ENCODE results near the gene MTA2. TPM values are rescaled to one million over a fixed set of nuclear protein-coding genes. Genes with fewer than 3 reads are reported as not detected.
A peak's percentile ranks its signal among the peaks of the same experiment; 100 is the strongest.
"Not testable (repeated sequence)": the region's sequence is repeated elsewhere in the genome, so short reads cannot be mapped to it uniquely, and the experiment has no call there.

The MTA2 gene
- total RNA-seq, 1 donor from 2014 or later: 63.7 TPM

DNA sequence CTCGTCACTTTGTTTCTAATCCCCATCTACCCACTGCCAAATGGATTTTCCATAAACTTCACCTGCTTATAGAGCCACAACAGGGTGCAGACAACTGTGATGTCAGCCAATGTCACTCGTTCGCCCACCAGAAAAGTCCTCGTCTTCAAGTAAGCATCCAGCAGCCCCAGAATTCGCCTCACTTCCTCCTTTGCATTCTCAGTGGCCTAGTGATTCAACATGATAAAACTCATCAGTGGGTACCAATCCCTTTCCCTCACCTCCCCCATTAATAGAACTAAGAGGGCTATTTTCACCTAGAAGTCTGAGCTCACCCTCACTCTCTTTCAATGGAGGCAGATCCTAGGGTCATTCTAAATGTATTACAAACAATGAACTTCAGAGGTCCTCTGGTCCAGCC, 30.8 kb downstream of the MTA2 start:
- peaks cover 40 to 48% (median 44%) of the 10 kb centered on the region in 3 donors for H3K36me3 ChIP-seq (ENCODE audit: control insufficient read depth in 3 of 3, insufficient read depth in 3 of 3, low read length in 3 of 3)
- peaks cover 53 to 62% (median 54%) of the 10 kb centered on the region in 3 donors for H3K4me1 ChIP-seq (ENCODE audit: control insufficient read depth in 3 of 3, insufficient read depth in 3 of 3, low read length in 3 of 3)
- H3K4me3 ChIP-seq (ENCODE audit: low read length in 3 of 3); H3K9me3 ChIP-seq (ENCODE audit: control insufficient read depth in 3 of 3, low read length in 3 of 3); H3K27me3 ChIP-seq (ENCODE audit: control insufficient read depth in 3 of 3, insufficient read depth in 3 of 3, low read length in 3 of 3): not testable (repeated sequence)
- peak overlapping the region; percentile 68 for H3K27ac ChIP-seq (ENCODE audit: low read depth, low read length)
- peak overlapping the region in 1 of 3 donors; percentile 97 for H3K9ac ChIP-seq (ENCODE audit: low read depth in 1 of 3, low read length in 3 of 3)

GRCh38 chr11:62569611-62570010, 32.1 kb downstream of the MTA2 start:
- Histone ChIP-seq H3K9ac (ENCODE audit: low read depth in 1 of 3, low read length in 3 of 3) (no peak overlapping the region), H3K9me3 (ENCODE audit: control insufficient read depth in 3 of 3, low read length in 3 of 3) (no peaks in the 10 kb centered on the region), H3K4me3 (ENCODE audit: low read length in 3 of 3) (no peak overlapping the region), H3K36me3 (ENCODE audit: control insufficient read depth in 3 of 3, insufficient read depth in 3 of 3, low read length in 3 of 3) (peaks cover 47 to 52% (median 51%) of the 10 kb centered on the region in 3 donors), H3K4me1 (ENCODE audit: control insufficient read depth in 3 of 3, insufficient read depth in 3 of 3, low read length in 3 of 3) (peaks cover 40 to 49% (median 41%) of the 10 kb centered on the region in 3 donors), H3K27me3 (ENCODE audit: control insufficient read depth in 3 of 3, insufficient read depth in 3 of 3, low read length in 3 of 3) (no peaks in the 10 kb centered on the region), H3K27ac (ENCODE audit: low read depth, low read length) (peak overlapping the region; percentile 68)

GRCh38 chr11:62567018-62567633, 34.5 kb downstream of the MTA2 start:
- Histone ChIP-seq H3K36me3 (ENCODE audit: control insufficient read depth in 3 of 3, insufficient read depth in 3 of 3, low read length in 3 of 3) (peaks cover 53 to 55% (median 55%) of the 10 kb centered on the region in 3 donors), H3K9ac (ENCODE audit: low read depth in 1 of 3, low read length in 3 of 3) (no peak overlapping the region), H3K4me1 (ENCODE audit: control insufficient read depth in 3 of 3, insufficient read depth in 3 of 3, low read length in 3 of 3) (peaks cover 26 to 33% (median 29%) of the 10 kb centered on the region in 3 donors), H3K27ac (ENCODE audit: low read depth, low read length) (no peak overlapping the region), H3K9me3 (ENCODE audit: control insufficient read depth in 3 of 3, low read length in 3 of 3) (no peaks in the 10 kb centered on the region), H3K27me3 (ENCODE audit: control insufficient read depth in 3 of 3, insufficient read depth in 3 of 3, low read length in 3 of 3) (no peaks in the 10 kb centered on the region), H3K4me3 (ENCODE audit: low read length in 3 of 3) (no peak overlapping the region)

DNA sequence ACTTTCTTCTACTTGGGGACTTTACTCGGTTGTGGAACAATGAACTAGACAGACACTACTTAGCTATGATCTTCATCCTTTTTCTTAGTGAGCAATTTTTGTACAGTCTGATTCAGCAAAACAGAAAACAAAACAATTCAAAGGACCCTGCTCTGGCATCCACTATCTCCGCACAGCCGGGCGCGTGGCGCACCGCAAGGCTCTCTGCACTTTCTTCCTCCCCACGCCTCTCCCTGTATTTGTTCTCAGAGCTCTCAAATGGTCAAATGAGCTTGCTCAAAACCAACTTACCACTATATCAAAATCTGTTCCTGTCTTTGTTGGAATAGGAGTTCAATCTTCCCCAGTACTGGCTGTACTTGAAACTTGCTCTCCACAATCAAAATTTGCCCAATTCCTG, 35.4 kb downstream of the MTA2 start:
- H3K27ac ChIP-seq (ENCODE audit: low read depth, low read length): no peak overlapping the region
- H3K36me3 ChIP-seq (ENCODE audit: control insufficient read depth in 3 of 3, insufficient read depth in 3 of 3, low read length in 3 of 3): peaks cover 44 to 49% (median 46%) of the 10 kb centered on the region in 3 donors
- H3K4me1 ChIP-seq (ENCODE audit: control insufficient read depth in 3 of 3, insufficient read depth in 3 of 3, low read length in 3 of 3): peaks cover 17 to 29% (median 22%) of the 10 kb centered on the region in 3 donors
- H3K9me3 ChIP-seq (ENCODE audit: control insufficient read depth in 3 of 3, low read length in 3 of 3): no peaks in the 10 kb centered on the region
- no peak overlapping the region for H3K4me3 ChIP-seq (ENCODE audit: low read length in 3 of 3)
- no peaks in the 10 kb centered on the region for H3K27me3 ChIP-seq (ENCODE audit: control insufficient read depth in 3 of 3, insufficient read depth in 3 of 3, low read length in 3 of 3)
- no peak overlapping the region for H3K9ac ChIP-seq (ENCODE audit: low read depth in 1 of 3, low read length in 3 of 3)

DNA sequence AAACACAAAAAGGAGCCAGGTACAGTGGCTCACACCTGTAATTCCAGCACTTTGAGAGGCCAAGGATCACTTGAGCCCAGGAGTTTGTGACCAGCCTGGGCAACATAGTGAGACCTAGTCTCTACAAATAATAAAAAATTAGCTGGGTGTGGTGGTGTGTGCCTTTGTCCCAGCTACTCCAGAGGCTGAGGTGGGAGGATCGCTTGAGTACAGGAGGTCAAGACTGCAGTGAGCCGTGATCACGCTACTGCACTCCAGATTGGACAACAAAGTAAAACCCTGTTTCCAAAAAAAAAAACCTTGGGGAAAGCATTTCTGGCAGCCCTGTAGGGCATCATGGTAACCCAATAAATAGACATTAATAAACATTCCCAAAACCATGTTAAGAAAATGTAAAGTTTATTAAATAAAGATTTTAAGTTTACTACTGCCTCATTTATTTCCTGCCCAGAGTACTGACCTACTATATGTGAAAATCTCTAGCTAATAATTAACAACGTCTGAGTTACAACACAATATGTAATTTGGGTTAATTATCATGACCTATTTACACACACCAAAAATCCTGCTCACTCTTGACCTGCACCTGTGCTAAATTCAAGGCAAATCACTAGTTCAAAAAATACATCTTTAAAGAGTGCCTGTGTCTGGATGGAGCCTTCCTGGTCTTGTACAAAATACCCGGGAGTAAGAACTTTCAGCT, 36.4 kb downstream of the MTA2 start:
- H3K27me3 ChIP-seq (ENCODE audit: control insufficient read depth in 3 of 3, insufficient read depth in 3 of 3, low read length in 3 of 3): no peaks in the 10 kb centered on the region
- no peak overlapping the region for H3K4me3 ChIP-seq (ENCODE audit: low read length in 3 of 3)
- H3K9ac ChIP-seq (ENCODE audit: low read depth in 1 of 3, low read length in 3 of 3): no peak overlapping the region
- peaks cover 21 to 30% (median 24%) of the 10 kb centered on the region in 3 donors for H3K4me1 ChIP-seq (ENCODE audit: control insufficient read depth in 3 of 3, insufficient read depth in 3 of 3, low read length in 3 of 3)
- H3K9me3 ChIP-seq (ENCODE audit: control insufficient read depth in 3 of 3, low read length in 3 of 3): no peaks in the 10 kb centered on the region
- no peak overlapping the region for H3K27ac ChIP-seq (ENCODE audit: low read depth, low read length)
- peaks cover 34 to 39% (median 36%) of the 10 kb centered on the region in 3 donors for H3K36me3 ChIP-seq (ENCODE audit: control insufficient read depth in 3 of 3, insufficient read depth in 3 of 3, low read length in 3 of 3)

DNA sequence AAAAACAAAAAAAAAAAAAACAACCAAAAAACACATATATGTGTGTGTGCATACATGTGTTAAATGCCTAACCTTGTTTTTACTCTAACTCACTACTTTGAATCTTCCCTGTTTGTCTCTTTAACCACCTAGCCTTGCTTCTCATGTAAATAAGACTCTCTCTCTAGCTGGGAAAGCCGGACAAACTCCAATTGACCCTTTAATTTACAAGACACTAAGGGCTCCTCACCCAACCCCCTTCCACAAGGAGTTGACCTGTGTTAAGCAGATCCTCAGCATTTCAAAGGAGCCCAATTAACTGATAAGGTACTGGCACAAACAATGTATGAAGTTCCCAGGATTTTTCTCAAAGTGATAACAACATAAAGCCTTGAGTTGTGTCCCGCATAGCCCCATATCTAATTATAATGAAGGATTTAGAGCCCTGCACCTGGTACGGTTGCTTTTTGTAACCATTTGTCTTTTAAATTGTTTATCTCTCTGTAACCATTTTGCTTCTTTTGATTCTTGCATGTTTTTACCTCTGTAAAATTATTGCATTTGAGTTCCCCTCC, 39.9 kb downstream of the MTA2 start:
- H3K27me3 ChIP-seq (ENCODE audit: control insufficient read depth in 3 of 3, insufficient read depth in 3 of 3, low read length in 3 of 3); H3K9me3 ChIP-seq (ENCODE audit: control insufficient read depth in 3 of 3, low read length in 3 of 3); H3K4me3 ChIP-seq (ENCODE audit: low read length in 3 of 3); H3K9ac ChIP-seq (ENCODE audit: low read depth in 1 of 3, low read length in 3 of 3): not testable (repeated sequence)
- peaks cover 38 to 43% (median 39%) of the 10 kb centered on the region in 3 donors for H3K36me3 ChIP-seq (ENCODE audit: control insufficient read depth in 3 of 3, insufficient read depth in 3 of 3, low read length in 3 of 3)
- peak overlapping the region; percentile 83 for H3K27ac ChIP-seq (ENCODE audit: low read depth, low read length)
- H3K4me1 ChIP-seq (ENCODE audit: control insufficient read depth in 3 of 3, insufficient read depth in 3 of 3, low read length in 3 of 3): peaks cover 26 to 42% (median 35%) of the 10 kb centered on the region in 3 donors

- peaks cover 27 to 32% (median 28%) of the 10 kb centered on the region in 3 donors for H3K36me3 ChIP-seq (ENCODE audit: control insufficient read depth in 3 of 3, insufficient read depth in 3 of 3, low read length in 3 of 3)
- H3K4me1 ChIP-seq (ENCODE audit: control insufficient read depth in 3 of 3, insufficient read depth in 3 of 3, low read length in 3 of 3): peaks cover 37 to 54% (median 46%) of the 10 kb centered on the region in 3 donors
- no peaks in the 10 kb centered on the region for H3K27me3 ChIP-seq (ENCODE audit: control insufficient read depth in 3 of 3, insufficient read depth in 3 of 3, low read length in 3 of 3)
- peak overlapping the region in 1 of 3 donors; percentile 3 for H3K4me3 ChIP-seq (ENCODE audit: low read length in 3 of 3)
- H3K27ac ChIP-seq (ENCODE audit: low read depth, low read length): peak overlapping the region; percentile 83
- peak overlapping the region in 2 of 3 donors; percentile 45 to 63 for H3K9ac ChIP-seq (ENCODE audit: low read depth in 1 of 3, low read length in 3 of 3)
- H3K9me3 ChIP-seq (ENCODE audit: control insufficient read depth in 3 of 3, low read length in 3 of 3): no peaks in the 10 kb centered on the region
Observed at GRCh38 chr11:62560566-62561103, 41.0 kb downstream of the MTA2 start.

- not testable (repeated sequence) for H3K27me3 ChIP-seq (ENCODE audit: control insufficient read depth in 3 of 3, insufficient read depth in 3 of 3, low read length in 3 of 3); H3K9me3 ChIP-seq (ENCODE audit: control insufficient read depth in 3 of 3, low read length in 3 of 3); H3K4me3 ChIP-seq (ENCODE audit: low read length in 3 of 3)
- Histone ChIP-seq H3K27ac (ENCODE audit: low read depth, low read length) (peak overlapping the region; percentile 83), H3K9ac (ENCODE audit: low read depth in 1 of 3, low read length in 3 of 3) (peak overlapping the region in 1 of 3 donors; percentile 17), H3K4me1 (ENCODE audit: control insufficient read depth in 3 of 3, insufficient read depth in 3 of 3, low read length in 3 of 3) (peaks cover 47 to 64% (median 56%) of the 10 kb centered on the region in 3 donors), H3K36me3 (ENCODE audit: control insufficient read depth in 3 of 3, insufficient read depth in 3 of 3, low read length in 3 of 3) (peaks cover 24 to 26% (median 24%) of the 10 kb centered on the region in 3 donors)
Observed at GRCh38 chr11:62559626-62560025, 42.0 kb downstream of the MTA2 start.

- Histone ChIP-seq H3K9me3 (ENCODE audit: control insufficient read depth in 3 of 3, low read length in 3 of 3) (no peaks in the 10 kb centered on the region), H3K9ac (ENCODE audit: low read depth in 1 of 3, low read length in 3 of 3) (no peak overlapping the region), H3K27ac (ENCODE audit: low read depth, low read length) (peak overlapping the region; percentile 83), H3K27me3 (ENCODE audit: control insufficient read depth in 3 of 3, insufficient read depth in 3 of 3, low read length in 3 of 3) (no peaks in the 10 kb centered on the region), H3K4me3 (ENCODE audit: low read length in 3 of 3) (no peak overlapping the region), H3K36me3 (ENCODE audit: control insufficient read depth in 3 of 3, insufficient read depth in 3 of 3, low read length in 3 of 3) (peaks cover 24 to 26% (median 24%) of the 10 kb centered on the region in 3 donors), H3K4me1 (ENCODE audit: control insufficient read depth in 3 of 3, insufficient read depth in 3 of 3, low read length in 3 of 3) (peaks cover 51 to 68% (median 60%) of the 10 kb centered on the region in 3 donors)
Observed at GRCh38 chr11:62559204-62559603, 42.5 kb downstream of the MTA2 start.

Data from skeletal muscle tissue (tissue), 4 donors.